ENCODE data around the gene RNF14. TPM values are rescaled to one million over a fixed set of nuclear protein-coding genes. Genes with fewer than 3 reads are reported as not detected.

RNF14 gene
- total RNA-seq, 1 experiment from 2014 or later = 67.1 TPM

DNA sequence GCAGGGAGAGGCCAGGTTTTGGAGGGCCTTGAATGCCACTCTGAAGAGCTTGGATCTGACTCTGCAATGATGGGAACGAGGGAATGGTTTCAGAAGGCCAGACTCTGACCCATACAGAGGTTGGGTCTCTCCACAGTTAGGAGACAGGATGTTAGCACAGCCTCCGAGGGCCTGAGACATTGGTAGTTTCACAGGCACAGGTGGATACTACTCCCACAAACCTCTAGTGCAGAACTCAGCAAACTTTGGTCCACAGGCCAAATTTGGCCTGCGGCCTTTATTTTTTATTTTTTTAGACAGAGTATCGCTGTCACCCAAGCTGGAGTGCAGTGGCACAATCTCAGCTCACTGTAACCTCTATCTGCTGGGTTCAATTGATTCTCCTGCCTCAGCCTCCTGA lies 41.0 kb downstream of the RNF14 start:
- Histone ChIP-seq H3K9me3 (ENCODE audit: low read depth, low read length, poor library complexity, severe bottlenecking) (no peaks in the 10 kb centered on the region), H3K4me1 (ENCODE audit: insufficient read depth, low read length, poor library complexity, severe bottlenecking) (peaks cover 5% of the 10 kb centered on the region), H3K27me3 (replicated peaks; ENCODE audit: insufficient read depth, low read depth, low read length, poor library complexity) (no peaks in the 10 kb centered on the region), H3K36me3 (ENCODE audit: insufficient read depth, low read length, poor library complexity, severe bottlenecking) (no peaks in the 10 kb centered on the region), H3K27ac (ENCODE audit: low read depth, low read length, poor library complexity, severe bottlenecking) (no peak overlapping the region), H3K4me3 (ENCODE audit: low read depth, low read length, poor library complexity, severe bottlenecking) (no peak overlapping the region)
- BruUV-seq (replicated peaks) = no TSS peak
- no peak for DNase-seq (ENCODE audit: low spot score)
- POLR2A ChIA-PET (ENCODE audit: low non-redundant PET) = no interaction called here
- intact Hi-C loops (cut with micrococcal nuclease; ENCODE audit: unreplicated experiment) = loop anchor here (5.0 to 10.0 kb wide), 2 partner anchors 132 to 545 kb away; no protein-coding TSS in a partner anchor
- no peak for TF ChIP-seq EZH2 (IDR thresholded peaks at IDR 0.05; ENCODE audit: borderline replicate concordance, low read depth, low read length, poor library complexity, severe bottlenecking)
- TF ChIP-seq, protein P1, sequence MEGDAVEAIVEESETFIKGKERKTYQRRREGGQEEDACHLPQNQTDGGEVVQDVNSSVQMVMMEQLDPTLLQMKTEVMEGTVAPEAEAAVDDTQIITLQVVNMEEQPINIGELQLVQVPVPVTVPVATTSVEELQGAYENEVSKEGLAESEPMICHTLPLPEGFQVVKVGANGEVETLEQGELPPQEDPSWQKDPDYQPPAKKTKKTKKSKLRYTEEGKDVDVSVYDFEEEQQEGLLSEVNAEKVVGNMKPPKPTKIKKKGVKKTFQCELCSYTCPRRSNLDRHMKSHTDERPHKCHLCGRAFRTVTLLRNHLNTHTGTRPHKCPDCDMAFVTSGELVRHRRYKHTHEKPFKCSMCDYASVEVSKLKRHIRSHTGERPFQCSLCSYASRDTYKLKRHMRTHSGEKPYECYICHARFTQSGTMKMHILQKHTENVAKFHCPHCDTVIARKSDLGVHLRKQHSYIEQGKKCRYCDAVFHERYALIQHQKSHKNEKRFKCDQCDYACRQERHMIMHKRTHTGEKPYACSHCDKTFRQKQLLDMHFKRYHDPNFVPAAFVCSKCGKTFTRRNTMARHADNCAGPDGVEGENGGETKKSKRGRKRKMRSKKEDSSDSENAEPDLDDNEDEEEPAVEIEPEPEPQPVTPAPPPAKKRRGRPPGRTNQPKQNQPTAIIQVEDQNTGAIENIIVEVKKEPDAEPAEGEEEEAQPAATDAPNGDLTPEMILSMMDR (conservative IDR thresholded peaks at IDR 0.05; ENCODE audit: low read depth, low read length) = no peak
- CTCF ChIA-PET = interaction anchor here (1.2 kb wide), 1 partner anchor 135 kb away, joined by 3 read pairs; no protein-coding TSS in a partner anchor

DNA sequence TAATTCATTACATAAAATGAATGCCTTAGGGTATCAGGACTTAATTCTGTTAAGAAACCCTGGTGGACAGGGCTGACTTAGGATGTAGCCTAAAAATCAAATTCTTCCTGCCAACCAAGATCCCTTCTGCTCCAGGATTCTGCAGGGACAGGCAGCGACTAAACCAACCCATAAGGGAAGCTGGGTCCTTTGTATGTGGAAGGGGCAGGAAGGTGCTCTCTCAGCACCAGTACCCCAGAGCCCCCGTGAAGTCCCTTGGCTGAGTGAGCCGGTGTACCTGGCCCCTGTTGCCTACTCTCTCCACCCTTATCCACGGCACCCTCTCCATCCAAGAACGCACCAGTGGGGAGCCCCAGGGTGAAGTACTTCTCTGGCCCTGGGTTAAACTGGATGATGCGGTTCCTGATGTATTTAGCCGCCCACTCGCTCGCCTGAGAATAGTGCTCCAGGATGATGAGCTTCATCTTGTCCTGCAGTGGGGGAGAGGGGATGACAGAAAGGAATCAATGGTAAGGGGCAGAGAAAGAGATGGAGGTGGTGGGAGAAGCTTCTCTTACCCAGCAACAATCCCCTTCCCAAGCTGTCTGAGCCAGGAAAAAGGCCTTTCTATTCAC lies 42.8 kb downstream of the RNF14 start:
- no peak for DNase-seq (ENCODE audit: low spot score)
- BruUV-seq (replicated peaks) = no TSS peak
- CTCF ChIA-PET = interaction anchor here (0.6 to 1.8 kb wide), 5 partner anchors 13 to 133 kb away, joined by 3 to 8 read pairs (median 5); no protein-coding TSS in a partner anchor
- H3K27me3 ChIP-seq (replicated peaks; ENCODE audit: insufficient read depth, low read depth, low read length, poor library complexity) = no peaks in the 10 kb centered on the region
- no peak overlapping the region for H3K27ac ChIP-seq (ENCODE audit: low read depth, low read length, poor library complexity, severe bottlenecking)
- intact Hi-C loops (cut with micrococcal nuclease; ENCODE audit: unreplicated experiment) = loop anchor here (5.0 to 10.0 kb wide), 2 partner anchors 131 to 543 kb away; no protein-coding TSS in a partner anchor
- no peak for TF ChIP-seq EZH2 (IDR thresholded peaks at IDR 0.05; ENCODE audit: borderline replicate concordance, low read depth, low read length, poor library complexity, severe bottlenecking)
- TF ChIP-seq, protein P1 (conservative IDR thresholded peaks at IDR 0.05; ENCODE audit: low read depth, low read length) = no peak
- H3K4me1 ChIP-seq (ENCODE audit: insufficient read depth, low read length, poor library complexity, severe bottlenecking) = peaks cover 9% of the 10 kb centered on the region
- POLR2A ChIA-PET (ENCODE audit: low non-redundant PET) = no interaction called here
- no peaks in the 10 kb centered on the region for H3K36me3 ChIP-seq (ENCODE audit: insufficient read depth, low read length, poor library complexity, severe bottlenecking)
- H3K4me3 ChIP-seq (ENCODE audit: low read depth, low read length, poor library complexity, severe bottlenecking) = peak overlapping the region; percentile 72
- no peaks in the 10 kb centered on the region for H3K9me3 ChIP-seq (ENCODE audit: low read depth, low read length, poor library complexity, severe bottlenecking)

DNA sequence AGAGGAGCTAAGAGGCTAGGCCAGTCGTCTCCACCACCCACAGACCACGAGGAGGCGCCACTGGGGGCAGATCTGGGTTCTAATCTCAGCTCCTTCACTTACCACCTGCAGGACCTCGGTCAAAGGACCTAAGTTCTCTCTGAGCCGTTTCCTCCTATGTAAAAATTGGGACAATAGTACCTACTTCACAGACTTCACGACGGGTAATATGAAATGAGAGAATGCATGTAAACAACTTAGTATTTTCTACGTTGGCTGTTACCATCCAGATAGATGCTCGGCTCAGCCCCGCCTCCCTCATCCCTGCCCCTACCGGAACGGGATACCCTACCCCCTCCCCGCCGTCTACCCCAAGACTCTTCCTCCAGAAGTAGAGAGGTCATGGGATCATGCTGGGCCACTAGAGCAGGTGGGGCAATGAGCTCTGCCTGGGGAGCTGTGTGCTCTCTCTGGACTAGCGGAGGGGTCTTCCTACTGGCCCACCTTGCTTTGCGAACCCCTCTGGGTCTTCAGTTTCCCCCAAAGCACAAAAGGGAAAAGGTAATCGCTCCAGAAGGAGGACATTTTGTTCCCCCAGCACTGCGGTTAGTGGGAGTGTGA lies 43.4 kb downstream of the RNF14 start:
- BruUV-seq (replicated peaks) = TSS peak; percentile 64
- Histone ChIP-seq H3K4me3 (ENCODE audit: low read depth, low read length, poor library complexity, severe bottlenecking) (peak overlapping the region; percentile 72), H3K4me1 (ENCODE audit: insufficient read depth, low read length, poor library complexity, severe bottlenecking) (peaks cover 9% of the 10 kb centered on the region), H3K27ac (ENCODE audit: low read depth, low read length, poor library complexity, severe bottlenecking) (peak overlapping the region; percentile 73), H3K27me3 (replicated peaks; ENCODE audit: insufficient read depth, low read depth, low read length, poor library complexity) (no peaks in the 10 kb centered on the region), H3K36me3 (ENCODE audit: insufficient read depth, low read length, poor library complexity, severe bottlenecking) (no peaks in the 10 kb centered on the region), H3K9me3 (ENCODE audit: low read depth, low read length, poor library complexity, severe bottlenecking) (no peaks in the 10 kb centered on the region)
- ChIA-PET CTCF (interaction anchor here (0.5 to 1.8 kb wide), 6 partner anchors 12 to 133 kb away, joined by 3 to 6 read pairs (median 4); no protein-coding TSS in a partner anchor), POLR2A (ENCODE audit: low non-redundant PET) (no interaction called here)
- intact Hi-C loops (cut with micrococcal nuclease; ENCODE audit: unreplicated experiment) = loop anchor here (5.0 to 10.0 kb wide), 2 partner anchors 130 to 543 kb away; no protein-coding TSS in a partner anchor
- TF ChIP-seq, protein P1 (conservative IDR thresholded peaks at IDR 0.05; ENCODE audit: low read depth, low read length) = peak; percentile 62
- no peak for TF ChIP-seq EZH2 (IDR thresholded peaks at IDR 0.05; ENCODE audit: borderline replicate concordance, low read depth, low read length, poor library complexity, severe bottlenecking)
- DNase-seq (ENCODE audit: low spot score) = peak; percentile 73
